ENCODE results near the gene PLA2G4D. TPM values are rescaled to one million over a fixed set of nuclear protein-coding genes. Genes with fewer than 3 reads are reported as not detected.

The PLA2G4D gene
- total and polyA plus RNA-seq, 10 of the 15 experiments (the other 5 are each of a cell fraction or from before 2014, with no cell fraction given) = 0.03 TPM; not detected in 9

DNA sequence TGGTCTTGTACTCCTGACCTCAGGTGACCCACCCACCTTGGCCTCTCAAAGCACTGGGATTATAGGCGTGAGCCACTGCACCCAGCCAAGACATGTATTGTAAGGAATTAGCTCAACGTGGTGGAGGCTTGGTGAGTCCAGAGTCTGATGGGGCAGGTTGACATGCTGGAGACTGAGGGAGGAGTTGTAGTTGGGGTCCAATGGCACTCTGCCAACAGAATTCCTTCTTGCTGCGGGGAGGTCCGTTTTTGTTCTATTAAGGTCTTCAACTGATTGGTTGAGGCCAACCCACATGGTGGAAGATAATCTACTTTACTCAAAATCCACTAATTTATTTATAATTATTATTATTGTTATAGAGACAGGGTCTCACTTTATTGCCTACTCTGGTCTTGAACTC, 30.1 kb downstream of the PLA2G4D start (continued):
- TF ChIP-seq ELK1 (IDR thresholded peaks at IDR 0.05; ENCODE audit: low read depth, low read length) (no peak), ZZZ3 (IDR thresholded peaks at IDR 0.05; ENCODE audit: control insufficient read depth, insufficient read length, low read depth) (no peak), FOS (IDR thresholded peaks at IDR 0.05; ENCODE audit: borderline replicate concordance, extremely low read depth, insufficient read length) (no peak), RCOR1 (conservative IDR thresholded peaks at IDR 0.05; ENCODE audit: low read depth, low read length) (no peak), MXI1 (IDR thresholded peaks at IDR 0.05; ENCODE audit: low read depth, low read length) (no peak), FOXK2 (IDR thresholded peaks at IDR 0.05) (no peak)

DNA sequence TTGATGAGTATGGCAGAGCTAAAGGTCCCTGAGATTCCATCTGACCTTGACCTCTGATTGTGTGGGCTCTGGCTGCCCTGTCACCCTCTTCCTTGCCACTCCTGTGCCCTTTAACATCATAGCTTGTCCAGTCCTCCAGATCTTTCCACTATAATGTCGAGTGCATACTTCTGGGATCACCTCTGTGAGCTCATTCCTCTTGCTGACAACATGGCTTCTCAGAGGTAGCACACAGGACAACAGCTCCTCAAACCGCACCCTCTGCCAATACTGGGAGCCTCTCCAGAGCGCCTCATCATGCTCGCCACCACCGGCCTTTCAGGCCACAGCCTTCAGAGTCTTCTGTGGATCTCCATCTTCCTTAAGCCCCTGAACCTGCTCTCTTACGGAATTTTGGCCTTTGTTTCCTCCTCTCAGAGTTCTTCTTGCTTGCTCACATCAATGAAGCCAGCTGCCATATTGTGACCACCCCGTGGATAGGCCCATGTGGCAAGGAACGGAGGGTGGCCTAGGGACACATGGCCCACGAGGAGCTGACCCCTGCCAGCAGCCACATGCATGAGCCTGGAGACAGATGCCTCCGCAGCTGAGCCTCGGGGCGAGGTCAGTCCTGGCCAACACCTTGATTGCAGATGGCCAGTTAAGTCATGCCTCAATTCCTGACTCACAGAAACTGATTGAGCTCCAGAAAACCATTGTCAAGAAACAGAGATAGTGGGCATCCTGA, 31.1 kb downstream of the PLA2G4D start:
- WGBS (ENCODE audit: insufficient coverage, insufficient replicate concordance, low lambda C conversion rate, missing lambda C conversion rate) = 39% methylated on average over 12 of the region's 12 CpGs
- intact Hi-C loops (cut with micrococcal nuclease; ENCODE audit: unreplicated experiment) (no loop called here), in situ Hi-C loops (cut with MboI) (loop anchor here (5.0 kb wide), 1 partner anchor 71 kb away; no protein-coding TSS in a partner anchor)
- TF ChIP-seq PML (IDR thresholded peaks at IDR 0.05; ENCODE audit: low read length) (no peak), CREM (IDR thresholded peaks at IDR 0.05; ENCODE audit: low read depth) (no peak), ZNF384 (IDR thresholded peaks at IDR 0.05; ENCODE audit: borderline replicate concordance, low read depth, low read length) (no peak), ZBED1 (IDR thresholded peaks at IDR 0.05; ENCODE audit: borderline replicate concordance) (no peak)
- POLR2A ChIA-PET = interaction anchor here (0.9 kb wide), 1 partner anchor 488 kb away, joined by 8 read pairs; no protein-coding TSS in a partner anchor
- ATAC-seq (no peak), FAIRE-seq (no peak), DNase-seq (ENCODE audit: low read depth, low spot score) (no peak)
- Histone ChIP-seq H3K4me2 (ENCODE audit: control insufficient read depth, insufficient read depth) (no peak overlapping the region), H3K79me2 (ENCODE audit: control insufficient read depth, insufficient read depth, low read length) (no peaks in the 10 kb centered on the region), H3K27me3 (replicated peaks in 1 of 2; ENCODE audit: control insufficient read depth in 2 of 2, insufficient read depth in 2 of 2, low read length in 1 of 2) (no peaks in the 10 kb centered on the region), H3K4me1 (ENCODE audit: control insufficient read depth, insufficient read depth, low read length) (peaks cover 10% of the 10 kb centered on the region), H3K36me3 (ENCODE audit: control insufficient read depth in 2 of 2, insufficient read depth in 2 of 2, low read length in 1 of 2) (no peaks in the 10 kb centered on the region), H3K4me3 (no peak overlapping the region), H2AFZ (ENCODE audit: control insufficient read depth, low read depth, low read length) (no peak overlapping the region), H3K9ac (ENCODE audit: control insufficient read depth, insufficient read depth, low read length) (no peak overlapping the region), H4K20me1 (ENCODE audit: control insufficient read depth, insufficient read depth) (no peaks in the 10 kb centered on the region), H3K9me3 (replicated peaks; ENCODE audit: control insufficient read depth, insufficient read depth, low read length) (no peaks in the 10 kb centered on the region), H3K27ac (ENCODE audit: control insufficient read depth, insufficient read depth) (no peak overlapping the region)
- RAD21 ChIA-PET (ENCODE audit: unreplicated experiment) = interaction anchor here (1.9 kb wide), 1 partner anchor 73 kb away, joined by 8 read pairs; no protein-coding TSS in a partner anchor
- BruUV-seq (replicated peaks) = no TSS peak
- CTCF ChIA-PET = interaction anchor here (0.6 to 5.4 kb wide), 11 partner anchors 8 to 91 kb away, joined by 3 to 42 read pairs (median 4); partner anchors contain the start of gene EHD4
- SMC1A ChIA-PET (ENCODE audit: uncharacterized antibody, unreplicated experiment) = interaction anchor here (0.8 to 1.7 kb wide), 4 partner anchors 23 to 169 kb away, joined by 3 to 4 read pairs (median 3); no protein-coding TSS in a partner anchor

Measured in GM12878 (cell line).